GM21723 (cell line): ENCODE measurements around the gene MRAS.
"Not testable (repeated sequence)": the region's sequence is repeated elsewhere in the genome, so short reads cannot be mapped to it uniquely, and the experiment has no call there.

ENCODE experiments used
- ATAC-seq: cut with Tn5 transposase; IDR thresholded peaks from one replicate; pipeline ENCODE4 v1.9.1; 2021; ENCODE audit warnings: mild to moderate bottlenecking, moderate library complexity; ENCODE audit not compliant: unreplicated experiment

Gene MRAS

GRCh38 chr3:138366006-138366759, 17.8 kb downstream of the MRAS start:
- ATAC-seq, result no peak

GRCh38 chr3:138367326-138367850, 19.0 kb downstream of the MRAS start:
- no peak for ATAC-seq

GRCh38 chr3:138367911-138368310, 19.5 kb downstream of the MRAS start:
- no peak for ATAC-seq

- no peak for ATAC-seq
Observed at GRCh38 chr3:138369151-138369900, 20.9 kb downstream of the MRAS start.

- ATAC-seq, result no peak
Observed at GRCh38 chr3:138370321-138370720, 21.9 kb downstream of the MRAS start.

- ATAC-seq, result peak; percentile 99
Observed at GRCh38 chr3:138371070-138371965, 22.9 kb downstream of the MRAS start.

- ATAC-seq, result no peak
Observed at GRCh38 chr3:138373087-138373735, 24.8 kb downstream of the MRAS start.

- ATAC-seq, result no peak
Observed at GRCh38 chr3:138373736-138374094, 25.3 kb downstream of the MRAS start.

- no peak for ATAC-seq
Observed at GRCh38 chr3:138374573-138375134, 26.3 kb downstream of the MRAS start.

- ATAC-seq, result no peak
Observed at GRCh38 chr3:138375447-138375846, 27.1 kb downstream of the MRAS start.

GRCh38 chr3:138376663-138377062, 28.3 kb downstream of the MRAS start:
- no peak for ATAC-seq

- not testable (repeated sequence) for ATAC-seq
Observed at GRCh38 chr3:138377212-138377611, 28.8 kb downstream of the MRAS start.

- no peak for ATAC-seq
Observed at GRCh38 chr3:138377804-138378203, 29.4 kb downstream of the MRAS start.

GRCh38 chr3:138378331-138378730, 30.0 kb downstream of the MRAS start:
- no peak for ATAC-seq

GRCh38 chr3:138378990-138379389, 30.6 kb downstream of the MRAS start:
- no peak for ATAC-seq

GRCh38 chr3:138381413-138381901, 33.1 kb downstream of the MRAS start:
- ATAC-seq, result no peak

- ATAC-seq, result no peak
Observed at GRCh38 chr3:138381950-138382715, 33.8 kb downstream of the MRAS start.

- no peak for ATAC-seq
Observed at GRCh38 chr3:138383715-138384465, 35.5 kb downstream of the MRAS start.

GRCh38 chr3:138384531-138384930, 36.2 kb downstream of the MRAS start:
- no peak for ATAC-seq
